T-cell (primary cell): ENCODE results near the gene COA1. TPM values are rescaled to one million over a fixed set of nuclear protein-coding genes. Genes with fewer than 3 reads are reported as not detected.

ENCODE experiments used
- ATAC-seq, 4 experiments: fragments of 200-7000 bp in 3 of 4; fragments of 150-1000 bp in 1 of 4; cut with Tn5 transposase; replicated peaks in 1 of 4; 1 replicate in 3 of 4; 2 replicates in 1 of 4; pipeline ENCODE4 v1.10.0; 2021; ENCODE audit warnings: moderate library complexity in 3 of 4, mild to moderate bottlenecking in 2 of 4, moderate number of reproducible peaks in 1 of 4
- CTCF ChIA-PET, 2 donors: fragments of 300-600 bp; sonication (Branson Sonifier 250); formaldehyde crosslinking; loops; one replicate each; lab custom pipeline; 2022; ENCODE audit warnings: antibody characterized with exemption in 2 of 2; lab: Charles Lee
- POLR2A ChIA-PET, 2 donors: fragments of 300-600 bp; sonication (Branson Sonifier 250); formaldehyde crosslinking; loops; one replicate each; lab custom pipeline; 2022; ENCODE audit warnings: antibody characterized with exemption in 2 of 2; lab: Charles Lee
- DNase-seq, 35 experiments: peaks; one replicate each; pipeline versions ENCODE4 v3.0.0 to v3.0.0-alpha.2; 2013 to 2023
- H3K27ac ChIP-seq: one replicate; pipeline ENCODE4 v1.5.1; 2013; ENCODE audit warnings: low read length
- H3K27me3 ChIP-seq, 2 experiments: replicated peaks in 1 of 2; 1 replicate in 1 of 2; 2 replicates in 1 of 2; pipeline versions ENCODE4 v1.6.1 to v1.7.0; 2013; ENCODE audit warnings: low read length in 1 of 2, mixed read lengths in 1 of 2; ENCODE audit not compliant: control insufficient read depth in 2 of 2, insufficient read depth in 2 of 2; ENCODE audit errors: extremely low read depth in 1 of 2
- H3K36me3 ChIP-seq, 2 donors: 1 replicate in 1 of 2; 2 replicates in 1 of 2; pipeline versions ENCODE4 v1.6.1 to v1.7.0; 2013; ENCODE audit warnings: low read length in 1 of 2; ENCODE audit not compliant: control insufficient read depth in 2 of 2, insufficient read depth in 1 of 2; ENCODE audit errors: extremely low read depth in 1 of 2
- H3K4me1 ChIP-seq, 2 experiments: 1 replicate in 1 of 2; 2 replicates in 1 of 2; pipeline versions ENCODE4 v1.6.1 to v1.7.0; 2013; ENCODE audit warnings: low read length in 2 of 2, mixed read lengths in 1 of 2; ENCODE audit not compliant: insufficient read depth in 2 of 2, control insufficient read depth in 1 of 2; ENCODE audit errors: extremely low read depth in 1 of 2
- H3K4me3 ChIP-seq, 2 donors: 1 replicate in 1 of 2; 2 replicates in 1 of 2; pipeline versions ENCODE4 v1.5.1 to v1.7.0; 2013; ENCODE audit warnings: mild to moderate bottlenecking in 2 of 2, low read length in 1 of 2, moderate library complexity in 1 of 2; ENCODE audit not compliant: control insufficient read depth in 1 of 2; ENCODE audit errors: extremely low read depth in 1 of 2
- H3K9me3 ChIP-seq: 2 replicates; pipeline ENCODE4 v1.7.0; 2013
- H3K27ac Mint-ChIP-seq, 2 donors: one replicate each; pipeline ENCODE4 v1.8.0; 2020 to 2021; ENCODE audit warnings: mild to moderate bottlenecking in 2 of 2, mixed read lengths in 2 of 2
- H3K27me3 Mint-ChIP-seq, 2 donors: one replicate each; pipeline ENCODE4 v1.8.0; 2021 to 2022; ENCODE audit warnings: mixed read lengths in 2 of 2
- H3K36me3 Mint-ChIP-seq: one replicate; pipeline ENCODE4 v1.8.0; 2021; ENCODE audit warnings: mixed read lengths
- H3K4me1 Mint-ChIP-seq, 3 donors: one replicate each; pipeline ENCODE4 v1.8.0; 2020 to 2022; ENCODE audit warnings: mixed read lengths in 3 of 3, mild to moderate bottlenecking in 1 of 3
- H3K4me3 Mint-ChIP-seq, 3 donors: one replicate each; pipeline ENCODE4 v1.8.0; 2020 to 2022; ENCODE audit warnings: mild to moderate bottlenecking in 3 of 3, mixed read lengths in 3 of 3, moderate library complexity in 3 of 3
- H3K9me3 Mint-ChIP-seq, 3 donors: one replicate each; pipeline ENCODE4 v1.8.0; 2020 to 2022; ENCODE audit warnings: mixed read lengths in 3 of 3
- WGBS: methylation state at CpG from one replicate; pipeline ENCODE4 v1.1.5; 2013; ENCODE audit warnings: missing lambda C conversion rate; ENCODE audit not compliant: insufficient coverage; 5-methylcytosine and 5-hydroxymethylcytosine counted together
- total RNA-seq, 35 experiments: library from RNA in 6 of 35; stranded (reverse) in 6 of 35; fragments of 120-200 nt in 1 of 35; gene quantifications; one replicate each; pipeline versions ENCODE4 v1.2.1 to v1.2.4 and lab custom pipeline; 2013 to 2026

The COA1 gene
- total RNA-seq, 5 donors from 2014 or later (not counting 1 experiment from before 2014, with no cell fraction given), result 49.6 to 92.1 (median 67.8) TPM

DNA sequence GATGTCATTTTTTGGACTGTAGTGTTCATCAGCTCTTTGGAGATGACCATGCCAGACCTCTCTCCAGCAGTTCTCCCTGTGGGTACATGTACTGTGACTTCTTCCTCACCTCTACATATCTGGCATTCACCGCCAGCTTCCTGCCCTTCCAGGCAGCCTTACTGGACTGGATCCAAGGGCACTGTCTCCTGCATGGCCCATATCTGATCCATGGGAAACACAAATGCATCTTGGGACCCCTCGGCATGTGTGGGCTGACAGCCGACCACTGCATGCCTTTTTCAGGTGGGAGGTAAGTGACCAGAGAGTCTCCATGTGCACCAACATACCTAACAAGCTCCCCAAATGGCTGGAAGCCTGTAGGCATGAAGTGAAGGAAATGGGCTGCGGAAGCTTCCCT, 25.3 kb upstream of the COA1 start:
- no peak for ATAC-seq
- no peaks in the 10 kb centered on the region for H3K36me3 Mint-ChIP-seq

DNA sequence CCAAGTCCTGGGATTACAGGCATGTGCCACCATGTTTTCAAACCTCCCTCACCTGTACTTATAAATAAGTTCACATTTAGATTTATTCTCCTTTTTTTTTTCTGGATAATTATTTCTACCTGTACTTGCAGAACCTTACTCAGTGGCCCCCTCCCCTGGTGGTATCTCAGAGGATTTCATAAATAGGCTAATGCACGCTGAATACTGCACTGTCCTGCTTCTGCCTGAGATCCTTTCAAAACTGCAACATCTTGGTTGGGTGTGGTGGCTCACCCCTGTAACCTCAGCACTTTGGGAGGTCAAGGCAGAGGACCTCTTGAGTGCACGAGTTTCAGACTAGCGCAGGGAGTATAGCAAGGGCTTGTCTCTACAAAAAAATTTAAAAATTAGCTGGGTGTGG, 24.5 kb upstream of the COA1 start:
- Histone ChIP-seq H3K27ac (no peak overlapping the region), H3K36me3 (no peaks in the 10 kb centered on the region), H3K4me3 (no peak overlapping the region), H3K4me1 (peaks cover 0 to 8% of the 10 kb centered on the region in 2 experiments), H3K9me3 (no peaks in the 10 kb centered on the region), H3K27me3 (peaks cover 0 to 6% of the 10 kb centered on the region in 2 experiments)
- DNase-seq, result no peak
- Mint-ChIP-seq H3K4me1 (peaks cover 10 to 16% (median 15%) of the 10 kb centered on the region in 3 donors), H3K27me3 (no peaks in the 10 kb centered on the region), H3K4me3 (no peak overlapping the region), H3K36me3 (no peaks in the 10 kb centered on the region), H3K9me3 (no peaks in the 10 kb centered on the region), H3K27ac (no peak overlapping the region)
- 82% methylated on average over 2 of the region's 3 CpGs for WGBS
- POLR2A ChIA-PET, result no interaction called here
- ATAC-seq, result no peak
- CTCF ChIA-PET, result no interaction called here

More for the DNA sequence above, 25.3 kb upstream of the COA1 start:
- Histone ChIP-seq H3K36me3 (no peaks in the 10 kb centered on the region), H3K4me3 (no peak overlapping the region), H3K9me3 (no peaks in the 10 kb centered on the region), H3K27ac (no peak overlapping the region), H3K27me3 (peaks cover 0 to 3% of the 10 kb centered on the region in 2 experiments), H3K4me1 (peaks cover 2 to 8% of the 10 kb centered on the region in 2 experiments)
- H3K27me3 Mint-ChIP-seq, result no peaks in the 10 kb centered on the region
- POLR2A ChIA-PET, result no interaction called here
- H3K9me3 Mint-ChIP-seq, result no peaks in the 10 kb centered on the region
- peaks cover 16 to 20% (median 19%) of the 10 kb centered on the region in 3 donors for H3K4me1 Mint-ChIP-seq
- WGBS, result 100% methylated on average over 1 of the region's 4 CpGs
- H3K27ac Mint-ChIP-seq, result no peak overlapping the region
- CTCF ChIA-PET, result interaction anchor here in 1 of 2 donors (0.6 kb wide), 1 partner anchor 12 kb away, joined by 3 read pairs; no protein-coding TSS in a partner anchor
- no peak overlapping the region for H3K4me3 Mint-ChIP-seq
- no peak for DNase-seq

DNA sequence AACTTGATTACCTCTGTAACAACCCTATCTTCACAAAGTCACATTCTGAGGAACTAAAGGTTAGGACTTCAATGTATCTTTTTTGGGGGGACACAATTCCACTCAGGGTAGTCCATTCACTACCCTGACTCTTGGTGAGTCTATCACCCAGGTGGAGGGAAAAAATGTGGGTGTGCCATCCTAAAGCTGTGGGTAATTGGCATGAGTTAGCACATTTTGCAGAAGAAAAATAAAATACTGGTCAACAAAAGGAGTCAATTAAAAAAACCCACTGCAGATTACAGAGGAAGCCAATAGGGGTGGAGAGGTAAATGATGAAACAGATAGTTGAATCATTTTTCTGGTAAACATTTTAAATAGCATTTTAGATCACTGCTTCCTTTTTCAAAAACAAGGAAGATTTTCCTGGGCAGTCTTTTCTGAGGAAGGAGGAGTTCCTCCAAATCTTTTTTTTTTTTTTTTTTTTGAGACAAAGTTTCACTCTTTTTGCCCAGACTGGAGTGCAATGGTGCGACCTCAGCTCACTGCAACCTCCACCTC, 24.0 kb upstream of the COA1 start:
- H3K4me3 Mint-ChIP-seq, result no peak overlapping the region
- peaks cover 10 to 16% (median 15%) of the 10 kb centered on the region in 3 donors for H3K4me1 Mint-ChIP-seq
- no peak overlapping the region for H3K27ac Mint-ChIP-seq
- POLR2A ChIA-PET, result no interaction called here
- no peaks in the 10 kb centered on the region for H3K9me3 ChIP-seq
- no peaks in the 10 kb centered on the region for H3K36me3 Mint-ChIP-seq
- H3K4me3 ChIP-seq, result no peak overlapping the region
- 100% methylated on average over 1 of the region's 1 CpG for WGBS
- no peaks in the 10 kb centered on the region for H3K36me3 ChIP-seq
- H3K27me3 ChIP-seq, result peaks cover 0 to 6% of the 10 kb centered on the region in 2 experiments
- H3K4me1 ChIP-seq, result peaks cover 0 to 8% of the 10 kb centered on the region in 2 experiments
- ATAC-seq (no peak), DNase-seq (no peak)
- H3K27me3 Mint-ChIP-seq, result no peaks in the 10 kb centered on the region
- no peaks in the 10 kb centered on the region for H3K9me3 Mint-ChIP-seq
- CTCF ChIA-PET, result no interaction called here
- no peak overlapping the region for H3K27ac ChIP-seq

DNA sequence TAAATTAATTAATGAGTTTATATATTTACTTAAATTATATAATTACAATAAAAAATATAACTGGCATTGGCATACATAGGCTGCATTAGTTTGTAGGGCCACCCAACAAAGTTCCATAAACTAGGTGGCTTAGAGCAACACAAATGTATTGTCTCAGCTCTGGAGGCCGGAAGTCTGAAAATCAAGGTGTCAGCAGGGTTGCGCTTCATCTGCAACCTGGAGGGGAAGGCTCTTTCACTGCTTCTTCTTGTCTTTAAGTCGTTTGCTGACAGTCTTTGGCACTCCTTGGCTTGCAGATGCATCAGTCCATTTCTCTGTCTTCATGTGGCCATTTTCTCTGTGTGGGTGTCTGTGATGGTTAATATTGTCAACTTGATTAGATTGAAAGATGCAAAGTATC, 23.1 kb upstream of the COA1 start:
- no peak overlapping the region for H3K27ac Mint-ChIP-seq
- ChIA-PET CTCF (no interaction called here), POLR2A (no interaction called here)
- DNase-seq, result no peak
- ATAC-seq, result no peak
- H3K36me3 Mint-ChIP-seq, result no peaks in the 10 kb centered on the region
- H3K4me1 Mint-ChIP-seq, result peaks cover 4 to 10% (median 8%) of the 10 kb centered on the region in 3 donors
- Histone ChIP-seq H3K9me3 (no peaks in the 10 kb centered on the region), H3K4me1 (no peaks in the 10 kb centered on the region), H3K4me3 (no peak overlapping the region), H3K36me3 (no peaks in the 10 kb centered on the region), H3K27ac (no peak overlapping the region), H3K27me3 (peaks cover 0 to 6% of the 10 kb centered on the region in 2 experiments)
- WGBS, result 75% methylated on average over 2 of the region's 3 CpGs
- no peak overlapping the region for H3K4me3 Mint-ChIP-seq
- H3K27me3 Mint-ChIP-seq, result no peaks in the 10 kb centered on the region
- H3K9me3 Mint-ChIP-seq, result no peaks in the 10 kb centered on the region

DNA sequence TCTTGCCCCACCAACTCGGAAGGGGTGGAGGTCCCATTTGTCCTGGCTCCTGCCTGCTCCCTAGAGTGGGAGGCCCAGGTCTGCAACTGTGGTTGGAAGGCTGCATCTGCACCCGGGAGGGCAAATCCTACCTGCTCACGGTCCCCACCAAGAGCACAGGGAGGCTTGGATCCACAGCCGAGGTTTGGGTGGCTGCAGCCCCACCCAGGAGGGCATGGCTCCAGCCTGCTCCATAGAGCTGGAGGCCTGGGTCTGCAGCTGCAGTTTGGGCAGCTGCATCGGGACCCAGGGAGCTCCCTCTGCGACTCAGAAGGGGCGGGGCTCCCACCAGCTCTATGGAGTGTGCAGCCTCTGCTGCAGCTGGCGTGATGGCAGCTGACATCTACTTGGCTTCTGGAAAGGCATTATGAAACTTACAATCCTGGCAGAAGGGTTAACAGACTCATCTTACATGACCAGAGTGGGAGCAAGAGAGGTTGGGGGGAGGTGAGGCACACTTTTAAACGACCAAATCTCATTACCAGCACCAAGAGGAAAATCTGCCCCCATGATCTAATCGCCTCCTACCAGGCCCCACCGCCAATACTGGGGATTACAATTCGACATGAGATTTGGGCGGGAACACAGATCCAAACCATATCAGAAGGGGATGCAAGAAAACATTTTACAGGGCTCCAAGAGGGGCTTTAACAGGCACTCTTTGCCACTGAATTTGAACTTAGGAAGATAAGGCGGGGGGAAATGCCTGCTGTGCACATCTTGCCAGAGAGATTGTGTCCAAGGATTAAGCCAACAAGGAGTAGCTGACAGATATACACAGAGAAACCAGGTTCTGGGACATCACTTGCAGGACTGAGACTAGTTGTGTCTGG, 20.9 kb upstream of the COA1 start:
- no peak for ATAC-seq
- ChIA-PET POLR2A (no interaction called here), CTCF (no interaction called here)
- WGBS, result 88% methylated on average over 8 of the region's 14 CpGs
- H3K27ac Mint-ChIP-seq, result no peak overlapping the region
- H3K9me3 Mint-ChIP-seq, result no peaks in the 10 kb centered on the region
- no peak overlapping the region for H3K27ac ChIP-seq
- no peak overlapping the region for H3K4me3 ChIP-seq
- H3K4me1 ChIP-seq, result no peaks in the 10 kb centered on the region
- no peak overlapping the region for H3K4me3 Mint-ChIP-seq
- H3K36me3 Mint-ChIP-seq, result no peaks in the 10 kb centered on the region
- H3K9me3 ChIP-seq, result no peaks in the 10 kb centered on the region
- peaks cover 0 to 3% of the 10 kb centered on the region in 2 donors for H3K27me3 Mint-ChIP-seq
- H3K27me3 ChIP-seq, result peaks cover 0 to 6% of the 10 kb centered on the region in 2 experiments
- H3K4me1 Mint-ChIP-seq, result peaks cover 0 to 3% (median 0%) of the 10 kb centered on the region in 3 donors
- no peak for DNase-seq
- H3K36me3 ChIP-seq, result no peaks in the 10 kb centered on the region

DNA sequence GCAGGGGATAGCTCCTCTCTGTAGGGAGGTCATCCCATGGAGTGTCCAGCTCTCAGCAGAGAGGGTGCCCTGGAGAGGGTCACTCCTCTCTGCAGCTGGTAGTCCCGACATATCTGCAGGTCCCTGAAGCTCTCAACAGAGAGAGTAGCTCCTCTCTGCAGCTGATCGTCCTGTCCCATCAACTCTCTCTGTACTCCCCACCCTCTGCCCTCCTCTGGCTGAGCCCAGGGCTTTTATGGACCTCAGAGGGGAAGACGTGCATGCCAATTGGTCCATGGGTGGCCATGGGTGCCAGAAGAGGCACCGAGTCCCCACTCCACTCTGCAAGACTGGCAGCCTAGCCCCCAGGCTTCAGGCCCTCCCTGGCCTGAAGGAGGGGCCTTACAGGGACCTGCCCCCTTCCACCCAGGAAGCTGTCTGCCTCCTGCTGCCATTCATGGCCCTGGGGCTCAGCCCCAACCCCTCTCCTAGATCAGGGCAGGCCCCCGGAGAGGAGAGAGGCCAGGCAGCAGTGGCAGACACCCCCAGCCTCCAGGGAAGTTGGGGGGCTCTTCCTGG, 20.1 kb upstream of the COA1 start:
- ATAC-seq (no peak), DNase-seq (no peak)
- H3K36me3 Mint-ChIP-seq, result no peaks in the 10 kb centered on the region
- Histone ChIP-seq H3K9me3 (no peaks in the 10 kb centered on the region), H3K27ac (no peak overlapping the region), H3K4me3 (no peak overlapping the region), H3K27me3 (peaks cover 0 to 6% of the 10 kb centered on the region in 2 experiments), H3K4me1 (no peaks in the 10 kb centered on the region), H3K36me3 (no peaks in the 10 kb centered on the region)
- ChIA-PET POLR2A (no interaction called here), CTCF (no interaction called here)
- H3K27ac Mint-ChIP-seq, result no peak overlapping the region
- peaks cover 0 to 3% (median 0%) of the 10 kb centered on the region in 3 donors for H3K4me1 Mint-ChIP-seq
- 84% methylated on average over 4 of the region's 5 CpGs for WGBS
- peaks cover 0 to 3% of the 10 kb centered on the region in 2 donors for H3K27me3 Mint-ChIP-seq
- no peak overlapping the region for H3K4me3 Mint-ChIP-seq
- no peaks in the 10 kb centered on the region for H3K9me3 Mint-ChIP-seq
